RPMI8226 (cell line): ENCODE data around the gene TCTN2.
A peak's percentile ranks its signal among the peaks of the same experiment; 100 is the strongest.

Source experiments
- DNase-seq: peaks from one replicate; pipeline ENCODE4 v3.0.0-alpha.2; 2015

The TCTN2 gene

DNA sequence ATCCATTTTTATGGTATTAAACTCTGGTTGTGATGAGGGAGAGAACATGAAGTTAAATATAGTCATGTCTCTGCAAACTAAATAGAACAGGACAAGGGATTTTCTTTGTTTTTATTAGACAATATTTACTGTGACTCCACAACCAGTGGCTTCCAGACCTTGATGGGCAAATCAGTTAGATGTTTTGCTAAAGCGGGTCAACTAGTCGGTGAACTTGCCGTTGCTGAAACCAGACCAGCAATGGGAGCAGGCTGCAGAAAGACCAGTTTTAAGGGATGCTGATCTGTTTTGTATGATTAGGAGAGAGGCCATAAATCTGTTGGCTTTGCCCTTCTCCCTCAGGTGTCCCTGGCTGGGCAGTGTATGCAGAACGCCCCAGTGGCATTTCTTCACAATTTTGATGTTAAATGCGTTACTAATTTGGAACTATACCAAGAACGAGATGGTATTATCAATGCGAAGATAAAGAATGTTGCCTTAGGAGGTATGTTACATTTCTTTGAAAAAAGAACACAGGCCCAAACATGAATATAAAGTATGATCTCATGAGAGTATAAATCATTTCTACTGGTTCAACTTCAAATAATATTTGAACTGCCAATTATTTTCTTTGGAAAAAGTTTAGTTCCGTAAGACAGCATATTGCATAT, 19.4 kb downstream of the TCTN2 start:
- no peak for DNase-seq

DNA sequence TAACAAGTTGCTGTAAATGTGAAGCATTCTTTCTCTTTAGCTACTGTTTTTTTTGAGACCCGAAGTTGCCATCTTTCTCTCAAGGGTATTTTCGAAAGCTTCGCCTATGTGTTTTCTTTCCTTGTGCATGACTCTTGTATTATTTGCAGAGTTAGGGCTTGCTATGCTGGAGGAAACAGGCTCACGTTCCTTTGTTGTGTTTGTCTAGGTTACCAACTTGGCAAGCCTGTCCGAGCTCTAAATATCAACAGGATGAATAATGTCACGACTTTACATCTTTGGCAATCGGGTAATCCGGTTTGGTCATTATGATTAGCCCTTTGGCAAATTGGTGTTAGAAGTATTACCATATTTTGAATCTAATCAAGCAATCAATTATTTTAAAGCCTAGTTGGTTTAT, 25.3 kb downstream of the TCTN2 start:
- no peak for DNase-seq

- no peak for DNase-seq
These were observed 25.7 kb downstream of the TCTN2 start for GRCh38 chr12:123696646-123697045.

DNA sequence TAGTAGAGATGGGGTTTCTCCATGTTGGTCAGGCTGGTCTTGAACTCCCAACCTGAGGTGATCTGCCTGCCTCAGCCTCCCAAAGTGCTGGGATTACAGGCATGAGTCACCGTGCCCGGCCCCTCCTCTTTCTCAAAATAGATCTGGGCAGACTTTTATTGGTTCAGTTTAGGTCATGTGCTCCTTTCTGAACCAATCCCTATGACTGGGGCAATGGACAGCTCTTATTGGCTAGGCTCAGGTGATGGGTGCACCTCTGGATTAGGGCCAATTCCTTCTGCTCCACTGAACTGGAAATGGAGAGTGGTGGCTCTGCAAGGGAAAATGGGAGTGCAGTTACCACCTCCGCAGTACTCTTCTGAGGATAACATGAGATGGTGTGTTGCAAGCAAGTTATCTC, 35.0 kb downstream of the TCTN2 start:
- DNase-seq, result peak; percentile 3

DNA sequence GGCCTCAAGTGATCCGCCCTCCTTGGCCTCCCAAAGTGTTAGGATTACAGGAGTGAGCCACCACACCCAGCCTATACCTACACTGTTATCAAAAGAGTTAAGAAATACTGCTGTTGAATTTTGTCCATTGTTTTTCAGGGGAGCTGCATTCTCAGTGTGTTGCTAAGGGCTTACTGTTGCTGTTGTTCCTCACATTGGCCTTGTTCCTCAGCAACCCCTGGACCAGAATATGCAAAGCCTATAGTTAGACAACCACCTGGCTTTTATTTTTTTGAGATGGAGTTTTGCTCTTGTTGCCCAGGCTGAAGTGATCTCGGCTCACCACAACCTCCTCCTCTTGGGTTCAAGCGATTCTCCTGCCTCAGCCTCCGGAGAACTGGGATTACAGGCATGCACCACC, 36.6 kb downstream of the TCTN2 start:
- DNase-seq, result no peak

- DNase-seq, result no peak
These were observed 41.9 kb downstream of the TCTN2 start for GRCh38 chr12:123712780-123713319.

GRCh38 chr12:123713398-123713797, 42.5 kb downstream of the TCTN2 start:
- no peak for DNase-seq

DNA sequence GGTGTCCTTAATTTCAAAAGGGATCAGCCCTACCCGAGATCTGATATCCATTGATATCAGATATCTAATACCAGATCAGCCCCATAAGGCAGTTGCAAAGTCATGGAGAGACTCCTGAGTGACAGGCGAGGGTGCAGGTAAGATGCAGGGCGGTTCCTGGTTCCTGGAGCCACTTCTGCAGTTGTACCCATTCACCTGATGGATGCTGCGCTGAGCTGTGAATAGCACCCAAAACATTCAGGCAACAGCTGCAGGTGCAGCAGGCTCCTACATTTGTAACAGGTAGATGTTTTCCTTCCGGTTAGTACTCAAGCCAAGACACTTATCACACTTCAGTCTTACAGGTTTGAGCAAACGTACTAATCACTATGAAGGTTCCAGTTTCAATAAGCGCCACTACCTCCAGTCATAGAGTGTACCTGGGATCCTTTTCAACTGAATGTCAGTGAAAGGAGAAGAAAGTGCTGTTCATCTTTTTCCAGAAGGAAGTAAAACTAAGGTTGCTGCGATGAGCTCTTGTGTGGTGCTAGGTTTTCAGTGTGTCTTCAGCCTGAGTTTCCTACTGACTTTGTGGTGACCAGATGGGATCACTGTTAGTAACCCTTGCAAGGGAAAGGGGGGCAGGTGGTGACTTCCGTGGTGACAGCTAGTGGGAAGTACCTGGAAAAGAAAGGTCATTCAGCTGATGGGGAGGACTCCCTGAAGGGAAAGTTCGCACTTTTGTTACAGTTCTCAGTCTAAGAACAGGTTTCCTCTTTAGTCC, 43.1 kb downstream of the TCTN2 start:
- DNase-seq, result peak; percentile 15

DNA sequence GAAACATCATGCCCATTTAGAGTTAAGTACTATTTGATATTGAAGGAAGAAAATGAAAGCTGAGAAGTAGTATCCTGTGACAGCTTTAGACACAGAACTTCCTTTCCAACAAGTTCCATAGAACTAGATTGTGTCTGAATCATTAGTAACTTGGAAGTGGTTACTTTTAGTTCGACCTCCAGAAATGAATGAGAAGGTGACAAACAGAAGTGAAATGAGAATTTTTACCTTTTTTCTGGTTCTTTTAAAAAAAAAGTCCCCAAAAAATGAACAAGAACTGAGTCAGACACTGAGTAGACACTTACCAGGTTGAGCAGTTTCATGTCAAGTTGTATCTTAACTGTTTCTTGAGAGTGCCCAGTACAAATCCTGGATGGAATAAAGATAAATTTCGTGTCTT, 44.3 kb downstream of the TCTN2 start:
- DNase-seq, result no peak

GRCh38 chr12:123717350-123717749, 46.4 kb downstream of the TCTN2 start:
- no peak for DNase-seq

DNA sequence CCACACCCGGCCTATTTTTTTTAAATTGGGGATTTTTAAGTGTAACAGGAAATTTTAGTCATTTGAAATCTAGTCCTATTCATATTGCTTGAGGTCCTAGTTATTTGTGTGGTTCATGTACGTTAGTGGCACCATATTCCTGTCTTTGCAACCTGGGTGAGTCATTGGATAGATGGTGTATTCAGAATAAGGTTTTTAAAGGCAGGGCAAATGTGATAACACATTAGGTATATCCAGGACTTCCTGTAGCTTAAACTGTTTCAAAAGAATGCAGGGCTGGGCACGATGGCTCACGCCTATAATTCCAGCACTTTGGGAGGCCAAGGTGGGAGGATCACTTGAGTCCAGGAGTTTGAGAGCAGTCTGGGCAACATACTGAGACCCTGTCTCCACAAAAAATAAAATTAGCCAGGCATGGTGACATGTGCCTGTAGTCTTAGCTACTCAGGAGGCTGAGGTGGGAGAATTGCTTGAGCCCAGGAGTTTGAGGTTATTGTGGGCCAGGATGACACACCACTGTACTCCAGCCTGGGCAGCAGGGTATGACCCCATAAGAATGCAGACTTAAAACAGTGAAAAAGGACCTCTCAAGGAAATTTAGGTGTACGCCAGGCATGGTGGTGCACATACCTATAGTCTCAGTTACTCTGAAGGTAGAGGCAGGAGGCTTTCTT, 49.4 kb downstream of the TCTN2 start:
- DNase-seq, result no peak

DNA sequence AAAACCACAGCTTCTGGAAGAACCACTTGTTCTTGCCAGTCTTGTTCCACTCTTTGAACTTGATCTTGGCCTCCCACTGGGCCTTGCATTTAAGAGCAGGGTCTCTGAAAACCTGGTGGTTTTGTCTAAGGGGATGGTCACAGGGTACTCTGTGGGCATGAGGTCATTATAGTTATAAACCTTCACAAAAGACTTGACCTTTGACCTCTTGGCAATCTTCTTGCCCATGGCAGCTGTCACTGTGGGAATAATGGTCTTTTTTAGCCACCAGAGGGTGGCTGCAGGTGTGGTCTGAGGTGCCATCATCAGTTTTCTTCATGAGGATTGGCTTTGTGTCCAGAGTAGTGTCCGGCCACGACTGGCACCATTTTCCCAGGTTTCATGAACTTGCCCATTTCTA, 50.3 kb downstream of the TCTN2 start:
- DNase-seq, result no peak

DNA sequence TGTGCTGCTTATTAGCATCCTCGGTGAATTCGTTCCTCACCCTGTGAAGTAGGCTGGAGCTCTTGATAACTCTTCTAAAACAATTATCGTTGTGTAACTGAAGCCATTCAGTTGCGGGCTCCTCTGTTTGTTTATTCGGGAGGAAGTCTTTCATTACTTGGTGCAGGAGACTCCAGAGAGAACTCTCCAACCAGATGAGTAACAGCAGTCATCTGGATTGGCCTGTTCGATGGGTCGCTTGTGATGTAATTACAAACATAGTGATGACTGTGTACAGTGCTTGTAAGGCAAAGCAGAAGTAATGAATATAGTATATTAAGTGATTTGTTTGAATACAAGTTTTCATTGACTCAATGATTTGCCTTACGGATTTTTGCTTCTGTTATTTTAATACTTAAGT, 52.1 kb downstream of the TCTN2 start:
- DNase-seq, result no peak

GRCh38 chr12:123723765-123724164, 52.9 kb downstream of the TCTN2 start:
- DNase-seq, result no peak

DNA sequence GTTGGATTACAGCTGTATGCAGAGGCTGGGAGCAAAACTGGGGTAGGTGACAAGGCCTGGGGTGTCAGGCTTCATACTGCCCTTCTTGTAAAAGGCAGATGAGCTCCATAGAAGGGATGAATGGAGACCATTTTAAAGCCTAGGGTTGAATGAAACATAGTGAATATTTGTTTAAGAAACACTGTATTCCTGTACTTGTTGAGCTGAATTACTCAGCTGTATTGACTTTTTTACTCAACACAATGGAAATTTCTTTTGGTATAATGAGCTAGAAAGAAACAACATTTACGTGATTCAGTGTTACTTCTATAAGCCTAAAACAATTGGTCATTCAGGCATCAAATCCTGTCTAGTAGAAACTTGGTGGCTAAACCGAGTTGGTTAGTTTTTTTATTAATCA, 55.3 kb downstream of the TCTN2 start:
- no peak for DNase-seq

- DNase-seq, result no peak
These were observed 56.0 kb downstream of the TCTN2 start for GRCh38 chr12:123726962-123727361.

DNA sequence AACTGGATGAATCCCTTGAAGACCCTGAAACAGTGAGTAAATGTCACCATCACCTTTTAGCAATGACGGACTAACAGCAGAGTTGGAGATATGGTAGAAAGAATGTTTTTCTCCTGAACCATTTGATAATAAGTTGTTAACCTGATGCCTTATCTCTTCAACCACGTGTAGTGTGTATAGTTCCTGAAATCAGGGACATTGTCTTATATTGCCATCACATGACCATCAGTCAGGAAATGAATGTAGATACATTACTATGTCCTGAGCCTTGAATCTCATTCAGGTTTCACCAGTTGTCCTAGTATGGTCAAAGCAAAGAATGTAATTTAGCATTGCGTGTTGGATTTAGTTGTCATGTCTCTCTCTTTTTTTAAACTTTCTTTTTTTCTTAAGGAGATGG, 57.0 kb downstream of the TCTN2 start:
- no peak for DNase-seq

DNA sequence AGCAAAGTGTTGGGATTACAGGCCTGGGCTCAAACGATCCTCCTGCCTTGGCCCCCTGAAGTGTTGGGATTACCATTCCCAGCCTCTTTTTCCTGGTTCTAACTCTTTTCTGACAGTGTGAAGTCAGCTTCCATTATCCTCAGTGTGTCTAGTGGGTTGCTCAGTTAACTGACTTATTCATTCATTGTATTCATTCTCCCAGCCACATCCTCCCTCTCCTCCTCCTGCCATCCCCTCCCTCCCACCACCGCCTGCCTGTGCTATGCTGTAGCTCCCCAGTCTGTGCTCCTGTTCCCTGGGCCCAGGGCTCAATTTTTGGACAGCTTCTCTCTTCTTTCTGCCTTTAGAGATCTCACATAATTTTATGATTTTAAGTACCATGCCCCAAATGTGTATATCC, 60.7 kb downstream of the TCTN2 start:
- no peak for DNase-seq

DNA sequence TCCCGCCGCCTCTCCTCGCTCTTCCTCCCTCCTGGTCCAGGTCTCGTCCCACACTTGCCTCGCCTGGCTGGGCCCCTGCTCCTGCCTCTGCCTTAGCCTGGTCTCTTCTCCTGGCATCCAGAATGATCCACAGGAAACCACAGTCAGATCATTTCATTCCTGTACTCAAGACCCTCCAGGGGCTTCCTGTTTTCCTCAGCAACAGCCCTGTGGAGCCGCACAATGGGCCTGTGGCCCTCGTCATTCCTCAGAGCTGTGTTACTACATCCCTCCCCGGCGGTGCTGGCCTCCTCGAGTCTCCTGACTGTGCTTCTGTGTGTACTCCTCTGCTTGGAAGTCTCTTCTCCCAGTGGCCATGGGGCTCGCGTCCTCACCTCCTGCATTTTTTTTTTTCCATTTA, 61.3 kb downstream of the TCTN2 start:
- DNase-seq, result no peak

- no peak for DNase-seq
These were observed 62.3 kb downstream of the TCTN2 start for GRCh38 chr12:123733229-123733628.

GRCh38 chr12:123734268-123734667, 63.4 kb downstream of the TCTN2 start:
- DNase-seq, result no peak

- DNase-seq, result no peak
These were observed 71.1 kb downstream of the TCTN2 start for GRCh38 chr12:123741937-123742572.

DNA sequence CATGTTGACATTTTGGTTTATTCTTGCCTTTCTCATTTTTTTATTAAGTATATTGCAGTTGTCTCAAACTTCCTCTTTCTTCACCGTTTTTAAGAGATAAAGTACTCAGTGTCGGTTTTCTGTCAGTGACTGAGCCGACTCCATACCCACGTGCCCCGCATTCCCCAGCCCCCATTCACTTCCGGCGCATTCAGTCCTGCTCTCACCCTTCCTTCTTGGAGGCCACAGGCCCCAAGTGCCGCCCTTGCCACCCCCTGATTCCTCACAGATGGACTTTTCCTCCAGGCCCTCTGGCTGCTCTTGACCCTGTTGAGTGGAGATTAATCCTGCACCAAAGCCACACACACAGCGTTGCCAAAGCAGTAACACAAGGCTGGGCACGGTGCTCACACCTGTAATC, 72.1 kb downstream of the TCTN2 start:
- DNase-seq, result no peak

GRCh38 chr12:123744836-123745235, 73.9 kb downstream of the TCTN2 start:
- no peak for DNase-seq
